HG03045 (cell line): ENCODE results near the gene SPACA7.
"Not testable (repeated sequence)": the region's sequence is repeated elsewhere in the genome, so short reads cannot be mapped to it uniquely, and the experiment has no call there.

Source experiments
- ATAC-seq: cut with Tn5 transposase; IDR thresholded peaks from one replicate; pipeline ENCODE4 v1.9.1; 2021; ENCODE audit warnings: mild to moderate bottlenecking, moderate library complexity; ENCODE audit not compliant: unreplicated experiment

The SPACA7 gene

GRCh38 chr13:112349681-112350080, 26.5 kb upstream of the SPACA7 start:
- ATAC-seq: no peak

GRCh38 chr13:112350300-112350699, 25.9 kb upstream of the SPACA7 start:
- no peak for ATAC-seq

GRCh38 chr13:112351825-112352224, 24.3 kb upstream of the SPACA7 start:
- no peak for ATAC-seq

GRCh38 chr13:112353856-112354255, 22.3 kb upstream of the SPACA7 start:
- no peak for ATAC-seq

- ATAC-seq: no peak
Measured at GRCh38 chr13:112354330-112355273, 21.6 kb upstream of the SPACA7 start.

- ATAC-seq: no peak
Measured at GRCh38 chr13:112355274-112355838, 20.8 kb upstream of the SPACA7 start.

- ATAC-seq: no peak
Measured at GRCh38 chr13:112356190-112356589, 20.0 kb upstream of the SPACA7 start.

GRCh38 chr13:112358156-112358555, 18.0 kb upstream of the SPACA7 start:
- ATAC-seq: no peak

GRCh38 chr13:112362021-112362420, 14.1 kb upstream of the SPACA7 start:
- ATAC-seq: no peak

- ATAC-seq: no peak
Measured at GRCh38 chr13:112363867-112364528, 12.2 kb upstream of the SPACA7 start.

- ATAC-seq: no peak
Measured at GRCh38 chr13:112366907-112367646, 9.1 kb upstream of the SPACA7 start.

GRCh38 chr13:112368883-112369282, 7.3 kb upstream of the SPACA7 start:
- no peak for ATAC-seq

GRCh38 chr13:112370311-112370710, 5.8 kb upstream of the SPACA7 start:
- ATAC-seq: no peak

GRCh38 chr13:112374271-112374670, 1.9 kb upstream of the SPACA7 start:
- ATAC-seq: no peak

GRCh38 chr13:112391746-112392145, 15.6 kb downstream of the SPACA7 start:
- ATAC-seq: no peak

- no peak for ATAC-seq
Measured at GRCh38 chr13:112392719-112393118, 16.6 kb downstream of the SPACA7 start.

- not testable (repeated sequence) for ATAC-seq
Measured at GRCh38 chr13:112395022-112395421, 18.9 kb downstream of the SPACA7 start.

- not testable (repeated sequence) for ATAC-seq
Measured at GRCh38 chr13:112395941-112396340, 19.8 kb downstream of the SPACA7 start.

- ATAC-seq: no peak
Measured at GRCh38 chr13:112397108-112397507, 21.0 kb downstream of the SPACA7 start.

- ATAC-seq: not testable (repeated sequence)
Measured at GRCh38 chr13:112398347-112398746, 22.2 kb downstream of the SPACA7 start.

GRCh38 chr13:112409828-112410227, 33.7 kb downstream of the SPACA7 start:
- ATAC-seq: not testable (repeated sequence)
